ENCODE data around the gene NPDC1.
"Not testable (repeated sequence)": the region's sequence is repeated elsewhere in the genome, so short reads cannot be mapped to it uniquely, and the experiment has no call there.

The NPDC1 gene

GRCh38 chr9:137075275-137075775 lies 29.3 kb upstream of the NPDC1 start:
- DNase-seq (ENCODE audit: low read depth in 2 of 2): no peak

DNA sequence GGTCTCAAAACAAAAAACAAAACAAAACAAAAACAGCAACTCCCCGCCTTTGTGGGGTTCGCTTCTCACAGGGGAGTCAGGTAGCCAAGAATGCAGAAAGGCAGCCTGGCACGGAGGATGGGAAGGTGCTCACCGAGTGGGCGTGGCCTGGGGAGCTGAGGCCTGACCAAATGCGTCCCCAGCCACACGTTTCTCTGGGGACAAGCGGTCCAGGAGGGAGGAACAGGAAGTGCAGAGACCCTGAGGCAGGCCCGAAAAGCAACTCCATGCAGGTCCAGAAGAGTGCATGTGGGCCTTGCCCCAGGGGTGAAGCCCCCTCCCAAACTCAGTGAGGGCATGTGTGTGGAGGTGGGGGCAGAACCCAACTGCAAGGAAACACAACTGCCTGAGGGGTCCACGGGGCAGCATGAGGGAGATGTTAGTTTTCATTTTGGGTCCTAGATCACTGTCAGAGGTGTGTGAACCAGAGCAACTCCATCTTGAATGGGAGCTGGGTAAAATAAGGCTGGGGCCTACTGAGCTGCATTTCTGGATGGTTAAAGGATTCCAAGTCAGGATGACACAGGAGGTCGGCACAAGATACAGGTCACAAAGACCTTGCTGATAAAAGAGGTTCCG lies 28.8 kb upstream of the NPDC1 start:
- no peak for DNase-seq (ENCODE audit: low read depth in 2 of 2)

DNA sequence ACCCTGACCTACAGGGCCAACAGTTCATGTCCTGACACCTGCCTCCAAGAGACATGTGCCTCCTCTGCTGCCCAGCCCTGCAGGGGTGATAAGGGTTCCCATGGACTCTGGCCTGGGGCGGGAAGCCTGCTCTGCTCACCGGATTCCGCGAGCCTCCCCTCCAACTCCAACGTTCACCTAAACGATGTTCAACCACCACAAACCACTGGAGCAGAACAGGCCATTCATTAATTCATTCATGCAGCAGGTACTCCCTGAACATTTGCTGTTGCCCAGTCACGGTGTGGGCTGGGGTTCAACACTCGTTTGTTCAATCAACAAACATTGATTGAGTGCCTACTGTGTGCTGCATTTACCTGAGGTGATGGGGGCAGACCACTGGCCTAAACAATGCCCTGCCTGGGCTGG lies 28.0 kb upstream of the NPDC1 start:
- DNase-seq (ENCODE audit: low read depth in 2 of 2): no peak

GRCh38 chr9:137071282-137071681 lies 25.3 kb upstream of the NPDC1 start:
- DNase-seq (ENCODE audit: low read depth in 2 of 2): no peak

DNA sequence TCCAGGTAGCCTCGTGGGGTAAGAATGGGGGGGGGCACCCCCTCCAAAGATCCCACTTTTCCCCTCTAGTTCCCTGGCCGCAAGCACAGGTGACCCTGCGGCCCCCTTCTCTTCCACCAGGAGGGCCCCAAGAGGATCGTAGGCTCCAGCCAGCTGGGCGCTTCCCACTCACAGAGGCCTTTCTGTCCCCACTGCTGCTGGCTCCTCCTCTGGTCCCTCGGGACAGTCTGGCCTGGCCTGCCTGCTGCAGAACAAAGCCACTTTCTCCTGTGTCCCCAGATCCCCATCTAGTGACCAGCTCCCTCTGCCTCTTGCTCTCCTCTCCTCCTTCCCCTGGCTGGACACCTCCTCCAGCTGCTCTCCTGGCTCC lies 24.9 kb upstream of the NPDC1 start:
- DNase-seq (ENCODE audit: low read depth in 2 of 2): no peak

GRCh38 chr9:137070201-137070905 lies 24.4 kb upstream of the NPDC1 start, which contains the start of gene SAPCD2:
Gene SAPCD2, minus strand, starts transcription at chr9:137070557. Its CDS starts 97 bp downstream, at chr9:137070460.
- peak; percentile 69 to 73 for DNase-seq (ENCODE audit: low read depth in 2 of 2)

- DNase-seq (ENCODE audit: low read depth in 2 of 2): no peak
Observed at GRCh38 chr9:137069508-137070091, 23.6 kb upstream of the NPDC1 start.

DNA sequence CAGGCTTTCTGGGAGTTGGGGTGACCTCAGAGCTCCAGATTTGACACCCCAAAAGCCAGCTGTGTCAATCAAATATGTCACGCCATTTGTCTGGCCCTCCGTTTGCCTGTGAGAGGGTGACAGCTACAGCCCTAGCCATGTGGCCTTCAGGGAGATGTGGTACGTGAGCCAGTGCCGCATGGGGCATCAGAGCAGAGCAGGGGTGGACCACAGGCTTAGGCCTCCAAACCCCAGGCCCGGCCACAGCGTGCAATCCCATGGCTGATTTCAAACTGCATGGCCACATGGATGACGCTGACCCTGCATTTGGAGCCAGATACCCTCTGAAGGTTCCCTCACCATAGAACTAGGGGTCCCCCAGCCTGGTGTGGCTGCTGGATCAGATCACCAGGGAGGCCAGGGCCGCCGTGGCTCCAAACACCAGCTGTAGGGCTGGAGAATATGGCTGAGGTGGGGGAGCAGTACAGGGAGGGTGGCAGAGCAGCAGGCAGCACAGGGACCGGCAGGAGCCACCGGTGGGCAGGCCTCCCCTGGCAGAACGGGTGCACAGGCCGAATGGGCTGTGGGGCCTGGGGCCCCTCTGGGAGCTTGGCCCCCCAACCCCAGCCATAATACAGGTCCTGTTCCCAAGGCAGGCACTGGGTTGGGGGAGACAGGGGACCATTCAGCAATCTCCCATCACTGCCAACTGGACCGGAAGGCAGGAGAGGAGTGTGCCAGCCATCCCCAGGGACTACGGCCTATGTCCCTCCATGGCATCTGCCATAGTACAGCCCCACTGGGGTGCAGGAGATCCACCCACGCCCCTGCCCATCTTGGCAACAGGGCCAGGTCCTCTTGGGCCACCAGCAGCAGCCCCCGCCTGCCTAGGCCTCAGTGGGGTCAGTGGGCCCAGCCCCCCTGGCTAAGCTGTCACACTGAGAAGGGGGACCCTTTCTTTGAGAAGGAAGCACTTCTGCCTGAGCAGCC lies 22.8 kb upstream of the NPDC1 start:
- DNase-seq (ENCODE audit: low read depth in 2 of 2): no peak

DNA sequence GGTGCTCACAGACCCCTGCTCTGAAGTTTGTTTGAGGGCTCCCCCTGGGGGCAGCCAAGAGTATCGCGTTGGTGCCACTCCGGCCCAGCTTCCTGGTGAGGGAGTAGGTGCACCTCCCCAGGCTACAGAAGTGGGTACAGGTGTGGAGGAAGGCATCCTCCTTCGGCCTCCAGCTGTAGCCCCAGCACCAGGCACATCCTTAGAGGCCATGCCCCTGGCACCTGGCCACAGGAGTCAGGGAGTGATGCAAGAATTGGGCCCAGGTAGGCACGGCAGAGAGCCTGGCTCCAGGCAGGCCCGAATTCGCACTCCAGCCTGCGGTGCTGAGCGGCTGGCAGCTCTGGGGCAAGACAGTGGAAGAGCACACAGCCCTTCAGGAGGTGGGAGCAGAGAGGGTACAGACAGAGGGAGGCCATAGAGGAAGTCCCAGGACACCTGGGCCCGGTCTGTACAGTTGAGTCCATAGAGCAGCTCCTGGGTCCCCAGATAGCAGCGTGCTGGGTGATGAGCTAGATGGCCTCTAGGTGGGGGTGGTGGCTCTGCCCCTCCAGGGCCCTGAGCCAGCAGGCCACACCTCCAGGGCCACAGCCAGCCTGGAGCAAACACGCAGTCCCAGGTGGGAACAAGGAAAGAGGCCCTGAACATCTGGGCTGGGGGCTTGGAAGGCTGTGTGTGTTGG lies 22.0 kb upstream of the NPDC1 start:
- peak; percentile 78 to 82 for DNase-seq (ENCODE audit: low read depth in 2 of 2)

DNA sequence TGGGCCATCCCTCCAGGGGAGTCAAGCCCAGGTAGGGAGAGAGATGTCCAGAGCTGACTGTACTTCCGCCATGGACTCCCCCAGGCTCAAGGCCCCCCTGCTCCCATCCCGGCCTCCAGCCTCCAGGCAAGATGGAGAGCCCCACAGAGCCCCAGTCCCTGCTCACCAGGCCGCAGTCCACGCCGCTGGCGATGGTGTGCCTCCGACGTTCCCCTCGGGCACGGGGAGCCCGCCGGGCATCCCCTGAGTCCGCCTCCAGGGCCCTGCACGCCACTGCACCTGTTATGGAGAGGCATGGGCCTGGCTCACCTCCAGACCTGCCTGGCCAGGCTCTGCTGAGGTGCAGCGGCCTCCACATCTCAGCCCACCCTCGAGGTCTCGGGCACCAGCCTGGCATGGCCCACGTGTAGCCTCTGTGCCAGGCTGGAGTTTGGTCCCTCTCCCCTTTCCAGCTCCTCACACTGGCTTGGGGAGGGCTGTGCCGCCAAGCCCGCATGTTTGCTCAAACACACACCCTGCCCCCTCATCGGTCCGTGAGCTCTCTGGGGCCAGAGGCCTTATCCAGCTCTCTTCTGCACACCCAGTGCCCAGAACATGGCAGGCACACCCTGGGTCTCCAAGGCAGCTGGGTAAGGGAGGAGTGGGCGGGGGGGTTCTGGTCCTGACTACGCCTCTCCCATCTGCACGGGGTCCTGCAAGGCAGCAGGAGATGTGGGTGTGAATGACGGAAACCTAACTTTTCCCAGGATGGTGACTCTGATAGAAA lies 20.3 kb upstream of the NPDC1 start:
- no peak for DNase-seq (ENCODE audit: low read depth in 2 of 2)

DNA sequence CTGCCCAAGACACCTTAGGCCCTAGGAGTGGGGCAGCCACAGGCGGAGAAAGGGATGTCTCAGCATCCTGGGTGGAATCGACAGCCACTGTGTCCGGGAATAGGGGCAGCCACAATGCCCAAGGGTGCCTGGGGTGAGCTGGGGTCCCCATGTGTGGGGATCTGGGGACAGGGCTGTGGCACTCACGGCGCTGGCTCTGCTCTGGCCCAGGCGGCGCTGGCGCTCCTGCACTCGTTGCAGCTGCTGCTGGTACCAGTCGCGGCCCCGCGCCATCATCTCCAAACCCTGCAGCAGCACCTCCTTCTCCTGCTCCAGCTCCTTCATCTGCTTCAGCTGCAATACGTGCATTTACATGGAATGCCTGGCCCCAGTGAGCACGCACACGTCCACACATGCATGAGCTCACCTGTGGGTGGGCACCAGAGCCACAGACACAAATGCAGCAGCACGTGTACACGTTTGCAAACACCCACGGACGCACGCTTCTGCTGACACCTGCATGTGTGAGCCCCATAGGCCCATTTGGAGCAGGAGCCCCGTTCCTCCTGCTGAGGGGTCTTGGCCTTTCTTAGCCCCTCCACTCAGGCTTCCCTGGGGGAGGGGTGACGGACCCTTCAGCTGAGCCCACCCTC lies 19.5 kb upstream of the NPDC1 start:
- DNase-seq (ENCODE audit: low read depth in 2 of 2): no peak

DNA sequence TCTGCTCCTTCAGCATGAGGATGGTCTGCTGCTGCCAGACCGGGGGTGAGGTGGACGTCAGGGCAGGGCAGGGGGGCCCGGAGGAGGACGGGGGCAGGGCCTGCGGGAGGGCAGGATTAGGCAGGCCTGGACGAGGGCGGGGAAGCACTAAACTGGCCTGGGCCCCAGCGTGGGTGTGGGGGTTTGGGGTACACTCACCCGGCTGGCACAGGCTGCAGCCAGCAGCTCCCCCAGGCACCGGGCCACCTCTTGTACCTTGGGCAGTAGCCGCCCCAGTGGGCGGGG lies 18.8 kb upstream of the NPDC1 start:
- no peak for DNase-seq (ENCODE audit: low read depth in 2 of 2)

GRCh38 chr9:137064027-137064879 lies 18.3 kb upstream of the NPDC1 start:
- DNase-seq (ENCODE audit: low read depth in 2 of 2): peak; percentile 60 to 65

DNA sequence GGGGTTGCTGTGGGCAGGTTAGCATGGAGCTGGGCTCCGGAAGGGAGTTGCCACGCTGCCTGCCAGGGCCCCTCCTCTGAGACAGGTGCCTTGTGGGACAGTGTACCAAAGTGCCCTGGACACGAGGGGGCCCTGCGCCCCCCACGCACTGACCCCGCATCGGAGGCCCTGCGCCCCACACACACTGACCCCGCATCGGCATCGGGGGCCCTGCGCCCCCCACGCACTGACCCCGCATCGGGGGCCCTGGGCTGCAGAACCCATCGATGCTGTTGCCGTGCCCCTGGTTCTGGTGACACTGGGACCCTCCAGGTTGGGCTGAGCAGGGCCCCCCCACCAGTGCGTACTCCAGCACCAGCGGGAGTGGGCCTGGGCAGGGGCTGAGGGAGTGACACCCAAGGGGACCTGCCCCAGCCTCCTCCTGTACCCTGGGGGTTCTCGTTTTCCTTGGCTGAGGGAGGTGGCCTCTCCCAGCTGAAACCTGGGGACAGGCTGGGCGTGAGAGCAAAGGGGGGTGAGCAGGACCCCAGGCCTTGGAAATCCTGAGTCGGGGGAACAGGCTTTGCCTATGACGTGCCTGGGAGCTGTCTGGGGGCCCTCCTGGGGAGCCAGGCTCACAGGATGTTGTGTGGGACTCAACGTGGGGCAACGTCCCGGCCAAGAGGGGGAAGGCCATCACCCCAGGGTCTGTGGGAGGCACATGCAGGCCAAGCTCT lies 17.5 kb upstream of the NPDC1 start:
- DNase-seq (ENCODE audit: low read depth in 2 of 2): no peak

DNA sequence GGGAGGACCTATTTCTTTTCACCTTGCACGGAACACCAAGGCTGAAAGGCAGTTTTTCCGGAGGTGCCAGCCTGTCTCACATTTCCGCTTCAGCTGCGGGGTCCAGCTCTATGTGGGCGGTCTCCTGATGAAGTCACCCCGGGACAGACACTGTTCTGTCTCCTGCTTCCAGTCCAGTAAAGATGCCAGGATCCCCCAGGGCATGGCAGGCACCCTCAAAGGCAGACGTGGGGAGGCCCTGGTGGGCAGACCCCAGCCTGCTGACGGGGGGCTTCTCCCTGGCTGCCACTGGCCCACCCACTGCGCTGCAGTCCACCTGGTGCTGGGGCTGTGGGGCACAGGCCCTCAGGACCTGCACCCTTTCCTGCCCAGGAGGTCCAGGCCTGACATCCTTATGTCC lies 16.8 kb upstream of the NPDC1 start:
- DNase-seq (ENCODE audit: low read depth in 2 of 2): not testable (repeated sequence)

GRCh38 chr9:137062384-137062783 lies 16.4 kb upstream of the NPDC1 start:
- no peak for DNase-seq (ENCODE audit: low read depth in 2 of 2)

GRCh38 chr9:137058521-137059234 lies 12.7 kb upstream of the NPDC1 start:
- no peak for DNase-seq (ENCODE audit: low read depth in 2 of 2)

DNA sequence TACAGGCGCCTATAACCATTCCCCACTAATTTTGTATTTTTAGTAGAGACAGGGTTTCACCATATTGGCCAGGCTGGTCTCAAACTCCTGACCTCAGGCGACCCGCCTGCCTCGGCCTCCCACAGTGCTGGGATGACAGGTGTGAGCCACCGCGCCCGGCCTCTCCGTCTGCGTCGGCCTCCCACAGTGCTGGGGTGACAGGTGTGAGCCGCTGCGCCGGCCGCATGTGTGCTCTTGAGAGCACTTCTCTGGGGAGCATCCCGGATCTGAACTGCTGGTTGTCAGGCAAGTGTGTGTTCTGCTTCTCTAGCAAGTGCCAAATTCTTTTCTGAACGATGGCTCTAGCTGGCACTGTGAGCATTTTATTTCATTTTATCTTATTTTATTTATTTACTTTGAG lies 11.6 kb upstream of the NPDC1 start:
- no peak for DNase-seq (ENCODE audit: low read depth in 2 of 2)
